ENCODE results near the gene IL1RAPL1.

The IL1RAPL1 gene

GRCh38 chrX:28693101-28693500 lies 105.9 kb downstream of the IL1RAPL1 start:
- TF ChIP-seq CTCF (IDR thresholded peaks at IDR 0.05): no peak
- no peak for DNase-seq (ENCODE audit: low spot score)
- Histone ChIP-seq H3K27ac (no peak overlapping the region), H3K4me3 (no peak overlapping the region)

GRCh38 chrX:28697732-28698131 lies 110.5 kb downstream of the IL1RAPL1 start:
- no peak for TF ChIP-seq CTCF (IDR thresholded peaks at IDR 0.05)
- H3K4me3 ChIP-seq: no peak overlapping the region
- H3K27ac ChIP-seq: no peak overlapping the region
- no peak for DNase-seq (ENCODE audit: low spot score)

- no peak for DNase-seq (ENCODE audit: low spot score)
- TF ChIP-seq CTCF (IDR thresholded peaks at IDR 0.05): no peak
- no peak overlapping the region for H3K4me3 ChIP-seq
- H3K27ac ChIP-seq: no peak overlapping the region
These were observed 114.0 kb downstream of the IL1RAPL1 start for GRCh38 chrX:28701222-28701621.

- Histone ChIP-seq H3K27ac (no peak overlapping the region), H3K4me3 (no peak overlapping the region)
- DNase-seq (ENCODE audit: low spot score): no peak
- no peak for TF ChIP-seq CTCF (IDR thresholded peaks at IDR 0.05)
These were observed 119.7 kb downstream of the IL1RAPL1 start for GRCh38 chrX:28706964-28707363.

- Histone ChIP-seq H3K4me3 (no peak overlapping the region), H3K27ac (no peak overlapping the region)
- no peak for DNase-seq (ENCODE audit: low spot score)
- no peak for TF ChIP-seq CTCF (IDR thresholded peaks at IDR 0.05)
These were observed 122.2 kb downstream of the IL1RAPL1 start for GRCh38 chrX:28709421-28709820.

GRCh38 chrX:28717864-28718263 lies 130.6 kb downstream of the IL1RAPL1 start:
- DNase-seq (ENCODE audit: low spot score): no peak
- Histone ChIP-seq H3K27ac (no peak overlapping the region), H3K4me3 (no peak overlapping the region)
- no peak for TF ChIP-seq CTCF (IDR thresholded peaks at IDR 0.05)

GRCh38 chrX:28718450-28718849 lies 131.2 kb downstream of the IL1RAPL1 start:
- Histone ChIP-seq H3K27ac (no peak overlapping the region), H3K4me3 (no peak overlapping the region)
- no peak for TF ChIP-seq CTCF (IDR thresholded peaks at IDR 0.05)
- DNase-seq (ENCODE audit: low spot score): no peak
